C4-2B (cell line): ENCODE data around the gene ISLR2.

Experiments used
- CTCF ChIP-seq: fragments of 450-650 bp; conservative IDR thresholded peaks from 2 replicates; pipeline ENCODE4 v1.5.1; 2017; ENCODE audit warnings: mild to moderate bottlenecking
- ZFX ChIP-seq: fragments of 450-650 bp; IDR thresholded peaks from 2 replicates; pipeline ENCODE4 v1.6.1; 2017

GRCh38 chr15:74137537-74137894 is 7.1 kb downstream of the ISLR2 start:
- TF ChIP-seq CTCF (no peak), ZFX (no peak)
